GM20000 (cell line): ENCODE measurements around the gene CALHM5.

Experiments
- DNase-seq: peaks from one replicate; pipeline ENCODE4 v3.0.0; 2012; ENCODE audit warnings: low spot score
- TF ChIP-seq, protein P1 (sequence below): IDR thresholded peaks from 2 replicates; pipeline ENCODE4 v1.5.1; 2012; ENCODE audit warnings: mild to moderate bottlenecking, control low read depth; ENCODE audit errors: extremely low read depth, missing control alignments

Gene CALHM5

DNA sequence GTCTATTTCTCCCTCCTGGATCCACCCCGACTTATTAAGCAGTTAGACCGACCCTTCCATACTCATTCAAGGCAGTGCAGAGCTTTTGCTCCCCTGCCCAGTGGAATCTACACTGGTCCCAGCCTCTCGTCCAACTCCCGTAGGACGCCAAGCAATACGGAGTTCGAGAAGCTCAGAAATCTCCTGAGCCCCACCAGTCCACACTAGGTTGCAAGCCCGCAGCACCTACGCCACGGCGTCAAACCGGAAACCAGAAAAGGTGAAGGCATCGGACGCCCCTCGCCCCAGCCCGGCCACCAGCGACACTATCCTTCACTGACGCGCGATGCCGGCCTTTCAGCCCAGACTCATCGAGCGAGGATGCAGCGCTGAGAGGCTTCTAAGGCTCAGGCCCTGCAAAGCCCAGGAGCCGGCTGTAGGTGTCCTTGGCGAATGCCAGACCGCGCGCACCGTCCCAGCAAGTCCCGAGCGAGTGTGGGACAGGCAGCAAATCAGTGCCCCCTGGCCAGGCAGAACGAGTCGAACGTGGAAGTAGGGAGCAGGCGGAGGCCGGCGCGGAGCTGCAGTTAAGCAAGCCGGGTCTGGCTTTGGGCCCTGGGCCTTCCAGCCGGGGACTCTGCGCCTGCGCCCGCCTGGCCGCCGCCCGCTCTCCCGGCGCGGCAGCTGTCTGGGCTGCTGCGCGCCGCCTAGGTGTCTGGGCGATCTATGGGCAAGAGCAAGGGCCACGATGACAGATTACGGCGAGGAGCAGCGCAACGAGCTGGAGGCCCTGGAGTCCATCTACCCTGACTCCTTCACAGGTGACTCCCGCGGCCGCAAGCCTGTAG is 59.6 kb downstream of the CALHM5 start, which contains the start of gene RWDD1:
Gene RWDD1, plus strand, starts transcription at position 649 of the 827 bp plus-strand sequence. Its CDS starts 79 bp downstream, at position 728.
- DNase-seq = peak; percentile 97
- TF ChIP-seq, protein P1, sequence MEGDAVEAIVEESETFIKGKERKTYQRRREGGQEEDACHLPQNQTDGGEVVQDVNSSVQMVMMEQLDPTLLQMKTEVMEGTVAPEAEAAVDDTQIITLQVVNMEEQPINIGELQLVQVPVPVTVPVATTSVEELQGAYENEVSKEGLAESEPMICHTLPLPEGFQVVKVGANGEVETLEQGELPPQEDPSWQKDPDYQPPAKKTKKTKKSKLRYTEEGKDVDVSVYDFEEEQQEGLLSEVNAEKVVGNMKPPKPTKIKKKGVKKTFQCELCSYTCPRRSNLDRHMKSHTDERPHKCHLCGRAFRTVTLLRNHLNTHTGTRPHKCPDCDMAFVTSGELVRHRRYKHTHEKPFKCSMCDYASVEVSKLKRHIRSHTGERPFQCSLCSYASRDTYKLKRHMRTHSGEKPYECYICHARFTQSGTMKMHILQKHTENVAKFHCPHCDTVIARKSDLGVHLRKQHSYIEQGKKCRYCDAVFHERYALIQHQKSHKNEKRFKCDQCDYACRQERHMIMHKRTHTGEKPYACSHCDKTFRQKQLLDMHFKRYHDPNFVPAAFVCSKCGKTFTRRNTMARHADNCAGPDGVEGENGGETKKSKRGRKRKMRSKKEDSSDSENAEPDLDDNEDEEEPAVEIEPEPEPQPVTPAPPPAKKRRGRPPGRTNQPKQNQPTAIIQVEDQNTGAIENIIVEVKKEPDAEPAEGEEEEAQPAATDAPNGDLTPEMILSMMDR = peak; percentile 4

DNA sequence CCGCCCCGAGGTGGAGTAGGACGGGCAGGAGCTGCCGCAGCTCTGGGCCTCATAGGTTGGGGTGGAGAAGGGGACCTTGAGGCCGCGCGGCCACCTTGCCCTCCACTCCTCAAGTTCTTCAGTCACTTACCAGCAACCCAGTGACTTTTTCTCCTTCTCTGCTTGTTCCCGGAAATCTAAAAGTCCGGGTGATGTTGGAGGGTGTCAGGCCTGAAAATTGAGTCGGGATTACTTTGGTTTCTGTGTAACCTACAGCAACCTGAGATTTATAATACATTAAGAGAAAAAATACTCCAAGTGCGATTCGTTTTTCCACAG is 60.2 kb downstream of the CALHM5 start:
- TF ChIP-seq, protein P1 = no peak

DNA sequence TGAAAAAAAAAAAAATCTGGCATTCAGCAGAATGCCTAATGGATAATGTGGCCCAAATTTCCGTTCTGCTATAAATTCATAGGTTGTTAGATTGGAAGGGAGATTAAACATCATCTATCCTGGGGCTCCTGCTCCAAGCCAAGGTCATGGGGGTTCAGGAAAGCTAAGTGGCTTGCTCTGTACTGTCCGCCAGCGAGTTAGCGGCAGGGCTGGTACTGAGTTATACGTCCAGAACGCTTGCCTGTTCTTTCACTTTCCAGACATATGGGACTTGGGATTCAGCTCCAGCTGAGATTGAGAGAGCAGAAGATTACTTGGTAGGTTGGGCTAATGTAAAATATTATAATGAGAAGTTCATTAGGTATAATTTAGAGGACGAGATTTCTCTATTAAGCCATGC is 60.7 kb downstream of the CALHM5 start:
- TF ChIP-seq, protein P1 = no peak
- peak; percentile 41 for DNase-seq

More for the DNA sequence above, 60.2 kb downstream of the CALHM5 start:
- no peak for DNase-seq
